Thoracic aorta (tissue), 2 donors: ENCODE measurements around the gene ETV5. TPM values are rescaled to one million over a fixed set of nuclear protein-coding genes. Genes with fewer than 3 reads are reported as not detected.

Experiments used
- ATAC-seq: fragments of 150-250 bp; one replicate; pipeline ENCODE4 v1.8.0; 2017; ENCODE audit warnings: low read depth; ENCODE audit not compliant: insufficient number of reproducible peaks, low FRiP score
- DNase-seq: peaks from one replicate; pipeline ENCODE4 v3.0.0-alpha.2; 2020; ENCODE audit warnings: low spot score
- H3K27ac ChIP-seq, 2 donors: fragments of 200-600 bp; sonication (generic); 1 replicate in 1 of 2; 2 replicates in 1 of 2; pipeline ENCODE4 v1.5.1; 2016; ENCODE audit warnings: mild to moderate bottlenecking in 2 of 2, moderate library complexity in 2 of 2
- H3K27me3 ChIP-seq: fragments of 200-600 bp; sonication (generic); replicated peaks from 2 replicates; pipeline ENCODE4 v1.6.0; 2016; ENCODE audit warnings: mild to moderate bottlenecking; ENCODE audit not compliant: insufficient read depth
- H3K36me3 ChIP-seq: fragments of 200-600 bp; sonication (generic); one replicate; pipeline ENCODE4 v1.5.1; 2016
- H3K4me1 ChIP-seq, 2 donors: fragments of 200-600 bp; sonication (generic); 1 replicate in 1 of 2; 2 replicates in 1 of 2; pipeline versions ENCODE4 v1.5.1 to v1.6.0; 2016; ENCODE audit warnings: low read depth in 2 of 2, mild to moderate bottlenecking in 1 of 2; ENCODE audit not compliant: control insufficient read depth in 1 of 2
- H3K4me3 ChIP-seq: fragments of 200-600 bp; sonication (generic); 2 replicates; pipeline ENCODE4 v1.5.1; 2016; ENCODE audit warnings: mild to moderate bottlenecking
- H3K9me3 ChIP-seq: fragments of 200-600 bp; sonication (generic); 2 replicates; pipeline ENCODE4 v1.5.1; 2016
- CTCF ChIP-seq: fragments of 200-600 bp; sonication (generic); IDR thresholded peaks from one replicate; pipeline ENCODE4 v1.5.1; 2019; ENCODE audit warnings: antibody characterized with exemption
- total RNA-seq, 2 donors: library from RNA; depleted of rRNA; stranded (reverse); fragments of >200 nt; gene quantifications; one replicate each; pipeline versions ENCODE4 v1.1.0 to v1.2.3, GENCODE V29; 2016

ETV5 gene
- total RNA-seq, 2 donors from 2014 or later, result 43.6 to 362 TPM

GRCh38 chr3:186119499-186119898 lies 10.6 kb upstream of the ETV5 start:
- ATAC-seq (no peak), DNase-seq (no peak)
- no peak overlapping the region for H3K4me3 ChIP-seq
- no peaks in the 10 kb centered on the region for H3K9me3 ChIP-seq
- no peaks in the 10 kb centered on the region for H3K27me3 ChIP-seq
- H3K36me3 ChIP-seq, result no peaks in the 10 kb centered on the region
- TF ChIP-seq CTCF, result no peak
- peaks cover 3 to 6% of the 10 kb centered on the region in 2 donors for H3K4me1 ChIP-seq
- no peak overlapping the region for H3K27ac ChIP-seq

DNA sequence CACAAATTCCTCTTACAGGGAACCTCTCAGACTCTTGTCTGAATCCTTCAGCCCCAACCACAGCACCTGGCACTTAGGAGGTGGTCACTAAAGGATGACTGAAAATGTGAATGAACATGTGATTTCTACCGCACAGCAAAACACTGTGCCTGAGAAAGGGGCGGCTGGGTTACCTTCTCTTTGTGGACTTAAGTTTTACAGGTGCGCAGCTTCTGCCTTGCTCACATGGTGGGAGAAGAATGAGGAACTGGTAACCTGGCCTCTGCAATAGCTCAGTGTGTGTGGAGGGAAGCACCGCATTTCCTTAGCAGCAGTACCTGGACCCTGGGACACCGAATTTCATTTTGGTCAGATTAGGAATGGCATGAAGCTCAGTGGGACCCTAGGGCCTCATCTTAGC lies 9.8 kb upstream of the ETV5 start:
- Histone ChIP-seq H3K27me3 (no peaks in the 10 kb centered on the region), H3K4me3 (no peak overlapping the region), H3K27ac (no peak overlapping the region), H3K4me1 (peaks cover 3 to 6% of the 10 kb centered on the region in 2 donors), H3K9me3 (no peaks in the 10 kb centered on the region), H3K36me3 (no peaks in the 10 kb centered on the region)
- ATAC-seq (no peak), DNase-seq (no peak)
- TF ChIP-seq CTCF, result no peak

DNA sequence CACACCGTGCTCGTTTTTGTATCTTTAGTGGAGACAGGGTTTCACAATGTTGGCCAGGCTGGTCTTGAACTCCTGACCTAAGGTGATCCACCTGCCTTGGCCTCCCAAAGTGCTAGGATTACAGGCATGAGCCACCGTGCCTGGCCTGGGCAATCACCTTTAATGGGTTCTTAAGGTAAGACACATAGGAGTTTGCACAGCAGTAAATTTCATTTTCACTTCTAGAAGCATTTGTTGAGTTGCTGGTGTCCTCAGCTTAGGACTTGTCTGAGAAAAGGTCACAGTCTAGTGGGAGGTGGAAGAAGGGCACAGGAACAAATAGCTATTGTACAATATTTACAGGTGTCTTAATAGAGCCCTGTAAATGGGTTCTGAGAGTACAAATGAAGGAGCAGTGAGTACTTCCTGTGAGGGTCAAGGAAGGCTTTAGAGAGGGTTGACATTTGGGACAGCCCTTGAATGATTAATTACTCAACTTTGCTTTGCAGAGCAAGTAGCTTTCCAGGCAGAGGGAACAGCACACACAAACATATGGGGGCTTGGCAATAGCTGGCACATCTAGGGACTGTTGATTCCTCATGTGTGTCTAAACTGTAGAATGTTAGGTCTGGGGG lies 8.7 kb upstream of the ETV5 start:
- TF ChIP-seq CTCF, result no peak
- no peak overlapping the region for H3K27ac ChIP-seq
- H3K4me3 ChIP-seq, result no peak overlapping the region
- H3K27me3 ChIP-seq, result no peaks in the 10 kb centered on the region
- no peak for ATAC-seq
- H3K36me3 ChIP-seq, result no peaks in the 10 kb centered on the region
- no peak for DNase-seq
- H3K4me1 ChIP-seq, result peaks cover 3 to 6% of the 10 kb centered on the region in 2 donors
- H3K9me3 ChIP-seq, result no peaks in the 10 kb centered on the region

GRCh38 chr3:186115239-186115996 lies 6.5 kb upstream of the ETV5 start:
- TF ChIP-seq CTCF, result no peak
- H3K27me3 ChIP-seq, result no peaks in the 10 kb centered on the region
- no peaks in the 10 kb centered on the region for H3K9me3 ChIP-seq
- DNase-seq (no peak), ATAC-seq (no peak)
- no peak overlapping the region for H3K27ac ChIP-seq
- H3K4me3 ChIP-seq, result no peak overlapping the region
- peaks cover 4 to 11% of the 10 kb centered on the region in 2 donors for H3K4me1 ChIP-seq
- H3K36me3 ChIP-seq, result no peaks in the 10 kb centered on the region
